Karpas-422 (cell line): Measurements from ENCODE around the gene ADPRM. TPM values are rescaled to one million over a fixed set of nuclear protein-coding genes. Genes with fewer than 3 reads are reported as not detected.

Experiments used
- DNase-seq: peaks from one replicate; pipeline ENCODE4 v3.0.0-alpha.2; 2015
- H2AFZ ChIP-seq: fragments of 200-600 bp; sonication (generic); 2 replicates; pipeline ENCODE4 v1.6.1; 2014; ENCODE audit warnings: antibody characterized with exemption, low read length, mixed read lengths
- H3K27ac ChIP-seq: fragments of 200-600 bp; sonication (generic); 2 replicates; pipeline ENCODE4 v1.5.1; 2014; ENCODE audit warnings: mild to moderate bottlenecking, low read length, moderate library complexity
- H3K27me3 ChIP-seq: fragments of 200-600 bp; sonication (generic); 2 replicates; pipeline ENCODE4 v1.6.1; 2014; ENCODE audit warnings: low read length, mixed read lengths
- H3K36me3 ChIP-seq: fragments of 200-600 bp; sonication (generic); 2 replicates; pipeline ENCODE4 v1.6.1; 2014; ENCODE audit warnings: low read length, mixed read lengths; ENCODE audit not compliant: insufficient read depth
- H3K4me1 ChIP-seq: fragments of 200-600 bp; sonication (generic); 2 replicates; pipeline ENCODE4 v1.6.1; 2014; ENCODE audit warnings: mild to moderate bottlenecking, low read length, mixed read lengths
- H3K4me2 ChIP-seq: fragments of 200-600 bp; sonication (generic); 2 replicates; pipeline ENCODE4 v1.6.1; 2014; ENCODE audit warnings: low read length, low read depth, mild to moderate bottlenecking; ENCODE audit not compliant: poor library complexity, severe bottlenecking
- H3K4me3 ChIP-seq: fragments of 200-600 bp; sonication (generic); 2 replicates; pipeline ENCODE4 v1.5.1; 2014; ENCODE audit warnings: mild to moderate bottlenecking, antibody characterized with exemption, low read length, mixed read lengths
- H3K79me2 ChIP-seq: fragments of 200-600 bp; sonication (generic); 2 replicates; pipeline ENCODE4 v1.6.1; 2014; ENCODE audit warnings: mild to moderate bottlenecking, low read length, mixed read lengths
- H3K9ac ChIP-seq: fragments of 200-600 bp; sonication (generic); 2 replicates; pipeline ENCODE4 v1.6.0; 2014; ENCODE audit warnings: low read length
- H3K9me2 ChIP-seq: fragments of 200-600 bp; sonication (generic), shearing (Covaris generic); replicated peaks from 2 replicates; pipeline ENCODE4 v1.6.0; 2014; ENCODE audit warnings: mild to moderate bottlenecking, low read length, moderate library complexity; ENCODE audit not compliant: insufficient read depth
- H3K9me3 ChIP-seq: fragments of 300-700, 200-600 bp; sonication (generic); 2 replicates; pipeline ENCODE4 v1.6.1; 2014; ENCODE audit warnings: low read length, mixed read lengths
- H4K20me1 ChIP-seq: fragments of 200-600 bp; sonication (generic); 2 replicates; pipeline ENCODE4 v1.6.1; 2014; ENCODE audit warnings: mild to moderate bottlenecking, antibody characterized with exemption, low read length, low read depth; ENCODE audit not compliant: insufficient read depth
- total RNA-seq: library from RNA; depleted of rRNA; stranded (reverse); fragments of >200 nt; shearing (Covaris generic); gene quantifications from 2 replicates; pipeline ENCODE4 v1.2.3, GENCODE V29; 2014; ENCODE audit warnings: low replicate concordance

Gene ADPRM
- total RNA-seq, 1 experiment from 2014 or later = 7.8 TPM

DNA sequence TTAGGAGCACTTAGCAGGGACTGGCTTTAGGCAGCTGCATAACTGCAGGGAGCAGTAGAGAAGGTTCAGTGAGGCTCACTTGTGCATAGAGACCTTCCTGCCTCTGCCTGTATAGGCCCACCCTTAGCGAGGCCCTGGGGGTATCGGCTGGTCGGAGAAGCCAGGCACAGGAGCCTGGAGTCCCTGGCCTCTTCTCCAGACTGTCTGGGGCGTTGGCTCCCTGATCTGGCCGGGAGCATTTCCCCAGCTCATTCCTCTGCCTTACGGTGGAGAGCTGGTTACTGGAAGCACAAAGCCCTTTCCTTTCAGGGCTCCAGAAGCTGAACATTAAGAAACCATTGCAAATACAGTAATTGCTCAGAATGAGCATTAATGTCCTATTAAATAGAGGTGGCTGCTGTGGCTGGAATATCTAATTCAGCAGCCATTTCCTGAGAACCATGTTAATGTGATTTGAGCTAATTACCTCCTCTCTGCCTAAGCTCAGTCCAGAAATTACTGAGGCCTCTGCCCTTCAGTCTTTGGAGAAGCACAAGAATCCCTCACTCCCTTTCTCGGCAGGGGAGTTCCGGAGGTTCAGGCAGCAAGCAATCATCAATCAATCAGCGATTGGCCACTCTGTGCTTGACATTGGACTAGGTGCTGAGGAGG, 51.3 kb downstream of the ADPRM start:
- Histone ChIP-seq H3K9me3 (no peaks in the 10 kb centered on the region), H3K27me3 (no peaks in the 10 kb centered on the region)

GRCh38 chr17:10750210-10750609, 52.8 kb downstream of the ADPRM start:
- no peaks in the 10 kb centered on the region for H3K9me3 ChIP-seq
- H3K27ac ChIP-seq = no peak overlapping the region
- H3K27me3 ChIP-seq = no peaks in the 10 kb centered on the region
- DNase-seq = no peak
- H3K4me3 ChIP-seq = no peak overlapping the region
- H3K36me3 ChIP-seq = no peaks in the 10 kb centered on the region
- no peaks in the 10 kb centered on the region for H3K4me1 ChIP-seq
- H4K20me1 ChIP-seq = no peaks in the 10 kb centered on the region
- H3K9me2 ChIP-seq = no peaks in the 10 kb centered on the region
- H3K4me2 ChIP-seq = no peak overlapping the region
- no peak overlapping the region for H3K9ac ChIP-seq
- no peaks in the 10 kb centered on the region for H3K79me2 ChIP-seq
- no peak overlapping the region for H2AFZ ChIP-seq

More for the DNA sequence above, 51.3 kb downstream of the ADPRM start:
- no peak overlapping the region for H3K4me3 ChIP-seq
- no peak overlapping the region for H3K9ac ChIP-seq
- no peak overlapping the region for H3K27ac ChIP-seq
- H3K4me1 ChIP-seq = no peaks in the 10 kb centered on the region
- no peaks in the 10 kb centered on the region for H3K9me2 ChIP-seq
- H3K4me2 ChIP-seq = no peak overlapping the region
- no peak for DNase-seq
- no peaks in the 10 kb centered on the region for H4K20me1 ChIP-seq
- no peak overlapping the region for H2AFZ ChIP-seq
- no peaks in the 10 kb centered on the region for H3K36me3 ChIP-seq
- H3K79me2 ChIP-seq = no peaks in the 10 kb centered on the region

DNA sequence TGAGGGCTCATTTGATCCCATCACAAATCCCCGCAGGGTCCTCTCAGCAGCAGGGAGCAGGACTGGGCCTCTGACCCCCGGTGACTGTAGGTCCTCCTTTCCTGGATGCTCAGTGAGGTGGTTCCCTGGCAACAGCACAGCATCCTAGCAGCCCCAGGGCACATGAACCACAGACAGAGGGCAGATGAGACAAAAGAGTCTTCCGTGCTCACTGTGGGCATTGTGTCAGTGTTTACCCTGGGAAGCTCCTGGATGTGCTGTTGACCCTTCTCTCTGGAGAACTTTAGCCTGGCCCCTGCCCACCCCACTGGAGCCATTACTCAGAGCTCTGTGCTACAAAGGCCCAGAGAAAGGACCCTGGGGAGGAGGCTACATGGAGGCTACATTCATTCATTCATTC, 54.2 kb downstream of the ADPRM start:
- Histone ChIP-seq H3K9ac (no peak overlapping the region), H3K27ac (no peak overlapping the region)
- no peak for DNase-seq

DNA sequence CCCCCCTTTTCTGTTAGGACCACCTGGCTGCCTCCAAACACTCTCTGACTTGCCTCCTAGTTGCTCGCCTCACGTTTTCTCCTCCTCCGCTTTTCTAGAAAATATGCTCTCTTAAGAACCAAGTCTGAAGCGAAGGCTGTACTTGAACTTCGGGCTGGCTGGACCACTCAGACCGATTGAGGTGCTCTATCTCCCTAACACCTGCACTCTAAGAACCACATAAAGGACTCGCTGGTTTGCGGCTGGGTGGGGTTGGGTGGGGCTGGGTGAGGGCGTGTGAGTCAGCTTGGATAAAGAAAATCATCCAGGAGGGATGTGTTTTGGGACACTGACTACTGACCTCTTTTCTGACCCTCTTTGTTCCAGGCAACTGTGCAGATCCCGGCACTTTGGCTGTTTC, 55.3 kb downstream of the ADPRM start:
- H3K9me3 ChIP-seq = no peaks in the 10 kb centered on the region
- no peak for DNase-seq
- H4K20me1 ChIP-seq = no peaks in the 10 kb centered on the region
- no peak overlapping the region for H2AFZ ChIP-seq
- no peak overlapping the region for H3K4me3 ChIP-seq
- no peaks in the 10 kb centered on the region for H3K79me2 ChIP-seq
- H3K27me3 ChIP-seq = no peaks in the 10 kb centered on the region
- H3K4me2 ChIP-seq = no peak overlapping the region
- H3K27ac ChIP-seq = no peak overlapping the region
- H3K9ac ChIP-seq = no peak overlapping the region
- H3K36me3 ChIP-seq = no peaks in the 10 kb centered on the region
- H3K9me2 ChIP-seq = no peaks in the 10 kb centered on the region
- no peaks in the 10 kb centered on the region for H3K4me1 ChIP-seq

More for the DNA sequence above, 54.2 kb downstream of the ADPRM start:
- H3K9me3 ChIP-seq = no peaks in the 10 kb centered on the region
- H3K4me2 ChIP-seq = no peak overlapping the region
- no peaks in the 10 kb centered on the region for H3K79me2 ChIP-seq
- H3K27me3 ChIP-seq = no peaks in the 10 kb centered on the region
- no peaks in the 10 kb centered on the region for H3K4me1 ChIP-seq
- H3K36me3 ChIP-seq = no peaks in the 10 kb centered on the region
- no peaks in the 10 kb centered on the region for H4K20me1 ChIP-seq
- no peak overlapping the region for H3K4me3 ChIP-seq
- H3K9me2 ChIP-seq = no peaks in the 10 kb centered on the region
- no peak overlapping the region for H2AFZ ChIP-seq

DNA sequence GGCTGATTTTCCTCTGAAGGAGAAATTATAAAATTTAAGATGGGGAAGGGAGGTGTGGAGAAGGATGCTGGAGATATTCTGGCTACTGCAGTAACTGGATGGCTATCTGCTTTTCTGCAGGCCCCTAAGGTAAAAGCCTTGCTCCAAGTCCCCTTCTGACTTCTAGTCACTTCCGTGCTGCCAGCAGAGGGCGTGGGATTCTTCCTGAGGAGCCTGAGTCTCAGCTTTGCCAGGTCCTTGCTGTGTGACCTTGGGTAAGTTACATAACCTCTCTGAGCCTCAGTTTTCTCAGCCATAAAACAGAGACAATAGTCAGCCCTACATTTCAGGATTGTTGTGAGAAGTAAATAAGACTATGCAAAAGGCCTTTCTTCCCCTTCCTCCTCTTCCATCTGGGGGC, 56.7 kb downstream of the ADPRM start:
- Histone ChIP-seq H4K20me1 (no peaks in the 10 kb centered on the region), H3K4me2 (no peak overlapping the region), H3K36me3 (no peaks in the 10 kb centered on the region), H3K9me3 (no peaks in the 10 kb centered on the region), H3K9me2 (no peaks in the 10 kb centered on the region), H3K4me1 (no peaks in the 10 kb centered on the region), H3K27me3 (no peaks in the 10 kb centered on the region), H3K79me2 (no peaks in the 10 kb centered on the region), H3K9ac (no peak overlapping the region), H3K27ac (no peak overlapping the region), H2AFZ (no peak overlapping the region), H3K4me3 (no peak overlapping the region)
- peak; percentile 78 for DNase-seq

- H2AFZ ChIP-seq = no peak overlapping the region
- no peak overlapping the region for H3K9ac ChIP-seq
- H3K27ac ChIP-seq = no peak overlapping the region
- DNase-seq = no peak
- H3K36me3 ChIP-seq = no peaks in the 10 kb centered on the region
- no peaks in the 10 kb centered on the region for H3K9me3 ChIP-seq
- H3K79me2 ChIP-seq = no peaks in the 10 kb centered on the region
- H4K20me1 ChIP-seq = no peaks in the 10 kb centered on the region
- H3K27me3 ChIP-seq = no peaks in the 10 kb centered on the region
- H3K4me2 ChIP-seq = no peak overlapping the region
- H3K9me2 ChIP-seq = no peaks in the 10 kb centered on the region
- no peak overlapping the region for H3K4me3 ChIP-seq
- H3K4me1 ChIP-seq = no peaks in the 10 kb centered on the region
Observed at GRCh38 chr17:10754861-10755591, 57.6 kb downstream of the ADPRM start.

DNA sequence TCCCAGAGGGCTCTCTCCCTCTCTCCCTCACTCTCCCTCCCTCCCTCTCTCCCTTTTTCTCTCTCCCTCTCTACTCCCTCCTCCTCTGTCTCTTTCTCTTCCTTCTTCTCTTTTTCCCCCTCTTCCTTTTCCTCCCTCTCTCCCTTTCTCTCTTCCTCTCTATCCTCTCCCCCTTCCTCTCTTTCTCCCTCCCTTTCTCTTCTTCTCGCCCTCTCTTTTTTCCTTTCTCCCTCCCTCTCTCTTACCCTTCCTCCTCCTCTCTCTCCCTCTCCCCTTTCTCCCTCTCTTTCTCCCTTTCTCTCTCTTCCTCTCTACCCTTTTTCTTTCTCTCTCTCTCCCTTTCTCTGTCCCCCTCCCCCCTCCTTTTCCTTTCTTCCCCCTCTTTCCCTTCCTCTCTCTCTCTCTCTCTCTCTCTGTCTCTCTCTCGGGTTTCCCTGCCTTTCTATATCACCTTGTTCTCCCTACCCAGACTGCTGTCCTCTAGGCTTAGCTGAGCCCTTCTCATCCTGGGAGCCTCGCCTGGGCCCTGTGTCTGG, 58.3 kb downstream of the ADPRM start:
- Histone ChIP-seq H3K4me2 (no peak overlapping the region), H3K79me2 (no peaks in the 10 kb centered on the region), H3K4me1 (no peaks in the 10 kb centered on the region), H2AFZ (no peak overlapping the region), H3K9ac (no peak overlapping the region), H3K27me3 (no peaks in the 10 kb centered on the region), H3K9me2 (no peaks in the 10 kb centered on the region), H3K36me3 (no peaks in the 10 kb centered on the region), H3K27ac (no peak overlapping the region), H3K9me3 (no peaks in the 10 kb centered on the region), H4K20me1 (no peaks in the 10 kb centered on the region), H3K4me3 (no peak overlapping the region)
- no peak for DNase-seq

- no peak for DNase-seq
- Histone ChIP-seq H3K27ac (no peak overlapping the region), H3K9ac (no peak overlapping the region), H2AFZ (no peak overlapping the region), H3K9me3 (no peaks in the 10 kb centered on the region), H3K4me3 (no peak overlapping the region), H4K20me1 (no peaks in the 10 kb centered on the region), H3K27me3 (no peaks in the 10 kb centered on the region), H3K36me3 (no peaks in the 10 kb centered on the region), H3K79me2 (no peaks in the 10 kb centered on the region), H3K4me1 (no peaks in the 10 kb centered on the region), H3K9me2 (no peaks in the 10 kb centered on the region), H3K4me2 (no peak overlapping the region)
Observed at GRCh38 chr17:10756185-10756584, 58.8 kb downstream of the ADPRM start.
